CD4-positive, alpha-beta T cell treated with Interferon gamma for 1 hour (primary cell): ENCODE results near the gene SIK3.
A peak's percentile ranks its signal among the peaks of the same experiment; 100 is the strongest.

Source experiments
- DNase-seq: peaks from one replicate; pipeline ENCODE4 v3.0.0-alpha.2; 2020

SIK3 gene

DNA sequence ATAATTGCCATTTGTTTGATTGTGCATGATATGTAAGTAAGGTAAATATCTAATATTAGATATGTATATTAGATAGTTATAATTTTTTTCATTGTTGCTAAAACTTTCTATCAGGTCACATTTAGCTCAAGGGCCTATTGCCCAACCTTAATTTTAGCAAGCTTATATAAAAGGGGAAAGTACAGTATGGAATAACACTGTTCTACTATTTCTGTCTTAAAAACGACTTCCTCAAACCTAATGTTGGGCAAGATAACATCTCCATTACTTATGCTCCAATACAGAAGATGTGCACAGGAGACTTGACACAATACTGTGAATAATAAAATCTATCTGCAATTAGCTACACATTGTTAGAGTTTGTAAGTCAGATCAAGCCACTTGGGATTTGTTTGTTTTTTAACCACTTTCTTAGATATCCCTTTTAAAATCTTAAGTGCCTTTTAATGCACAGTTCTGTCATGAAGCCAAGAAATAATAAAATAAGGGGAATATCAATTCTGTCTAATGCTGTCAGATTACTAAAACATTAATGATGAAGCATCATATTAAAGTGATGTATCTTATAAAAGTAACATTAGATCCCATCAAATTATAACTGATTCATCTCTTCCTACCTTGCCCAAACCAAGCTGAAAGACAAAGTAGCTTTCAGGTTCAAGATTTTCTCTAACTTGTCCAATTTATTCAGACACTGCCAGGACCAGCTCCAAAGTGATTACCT, 98.1 kb downstream of the SIK3 start:
- no peak for DNase-seq

- DNase-seq = no peak
Measured at GRCh38 chr11:116997071-116997470, 101.2 kb downstream of the SIK3 start.

- no peak for DNase-seq
Measured at GRCh38 chr11:116994195-116994594, 104.0 kb downstream of the SIK3 start.

- peak; percentile 67 for DNase-seq
Measured at GRCh38 chr11:116993599-116993998, 104.6 kb downstream of the SIK3 start.

DNA sequence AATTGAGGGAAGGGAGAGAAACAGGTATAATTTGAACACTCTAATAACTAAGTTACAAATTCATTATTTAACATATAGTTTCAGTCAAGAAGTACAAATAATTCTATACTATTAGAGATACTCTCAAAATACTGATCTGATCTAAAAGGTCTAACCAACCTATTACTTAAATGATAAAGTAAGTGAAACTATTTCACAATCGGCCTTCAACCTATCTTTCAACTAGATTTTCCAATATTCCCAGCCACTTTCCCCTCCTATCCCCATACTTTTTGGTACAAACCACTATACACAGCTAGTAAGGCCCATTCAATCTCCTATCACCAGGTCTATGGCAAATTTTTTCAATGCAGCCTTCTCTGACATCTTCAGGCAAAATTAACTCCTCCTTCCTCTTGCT, 106.7 kb downstream of the SIK3 start:
- no peak for DNase-seq

DNA sequence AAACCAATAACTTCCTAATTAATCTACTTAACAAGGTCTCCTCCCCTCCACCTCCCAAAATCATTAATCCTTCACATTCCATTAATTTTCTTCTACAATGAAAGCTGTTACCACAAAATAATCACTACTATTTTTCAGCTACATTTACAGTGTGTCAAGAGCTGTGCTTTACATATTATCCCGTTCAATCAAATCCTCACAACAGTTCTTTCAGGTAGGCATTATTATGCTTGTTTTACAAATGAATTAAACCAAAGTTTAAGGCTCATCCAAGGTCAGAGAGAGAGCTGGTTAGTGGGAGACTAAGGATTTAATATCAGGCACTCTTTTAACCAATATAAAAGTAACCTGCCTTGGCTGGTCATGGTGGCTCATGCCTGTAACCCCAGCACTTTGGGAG, 107.4 kb downstream of the SIK3 start:
- DNase-seq = no peak

GRCh38 chr11:116990061-116990473, 108.2 kb downstream of the SIK3 start:
- DNase-seq = no peak

DNA sequence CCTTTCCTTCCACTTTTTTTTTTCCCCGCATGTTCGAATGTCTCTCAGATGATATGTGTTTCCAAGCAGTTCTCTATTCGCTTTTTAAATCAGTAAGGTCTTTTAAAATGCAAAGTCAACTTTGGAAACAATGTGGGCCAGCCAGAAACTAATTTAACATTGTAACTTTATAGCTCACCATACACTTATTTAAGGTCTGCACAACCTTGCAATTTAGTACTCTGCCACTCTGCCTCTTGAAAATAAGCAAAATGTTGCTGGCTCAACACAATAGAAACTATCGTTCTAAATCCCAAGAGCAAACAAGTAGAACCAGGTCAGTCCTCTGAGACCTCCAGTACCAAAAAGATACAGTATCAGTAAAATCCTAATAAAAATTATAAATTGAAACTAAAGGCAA, 109.0 kb downstream of the SIK3 start:
- DNase-seq = no peak

DNA sequence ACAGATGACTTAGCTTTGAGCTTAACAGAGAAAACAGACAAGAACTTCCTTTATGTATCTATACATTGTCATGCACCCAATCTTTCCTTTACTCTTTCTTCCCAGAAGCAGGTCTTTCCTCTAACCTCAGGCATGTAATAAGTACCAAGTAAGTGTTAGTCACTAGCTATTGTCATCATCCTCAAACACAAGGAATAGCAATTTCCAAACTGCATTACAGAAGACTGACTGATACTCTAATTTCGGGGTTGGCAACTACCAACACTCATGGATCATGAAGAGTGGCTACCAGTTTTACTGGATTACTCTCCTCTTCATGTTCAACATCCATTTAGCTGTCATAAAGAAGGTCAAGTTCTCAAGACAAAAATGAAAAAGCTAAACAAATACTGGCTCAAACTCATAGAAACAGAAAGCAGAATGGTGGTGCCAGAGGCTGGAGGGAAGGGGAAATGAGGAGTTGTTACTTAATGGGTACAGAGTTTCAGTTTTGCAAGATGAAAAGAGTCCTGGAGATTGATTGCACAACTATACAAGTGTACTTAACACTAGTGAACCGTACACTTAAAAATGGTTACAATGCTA, 111.6 kb downstream of the SIK3 start:
- DNase-seq = no peak

GRCh38 chr11:116984589-116984988, 113.6 kb downstream of the SIK3 start:
- DNase-seq = no peak

DNA sequence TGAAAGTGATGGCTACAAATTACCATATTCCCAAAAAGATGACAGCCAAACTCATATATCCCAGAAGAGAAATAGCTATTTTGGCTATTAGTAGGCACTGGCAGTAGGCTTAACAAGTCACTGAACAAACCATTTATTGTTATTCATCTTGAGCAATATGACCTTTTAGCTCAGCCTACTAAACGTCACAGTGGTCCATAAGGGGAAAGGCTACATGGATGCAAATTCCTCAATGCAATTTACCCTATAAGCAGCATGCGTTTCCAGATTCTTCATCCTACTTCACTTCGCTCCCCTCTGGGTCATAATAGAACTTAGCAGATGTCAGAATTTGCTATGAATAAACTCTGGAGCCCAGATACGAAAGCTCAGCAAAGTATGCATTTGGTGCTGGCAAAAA, 114.0 kb downstream of the SIK3 start:
- DNase-seq = no peak

GRCh38 chr11:116981266-116981885, 116.9 kb downstream of the SIK3 start:
- no peak for DNase-seq

DNA sequence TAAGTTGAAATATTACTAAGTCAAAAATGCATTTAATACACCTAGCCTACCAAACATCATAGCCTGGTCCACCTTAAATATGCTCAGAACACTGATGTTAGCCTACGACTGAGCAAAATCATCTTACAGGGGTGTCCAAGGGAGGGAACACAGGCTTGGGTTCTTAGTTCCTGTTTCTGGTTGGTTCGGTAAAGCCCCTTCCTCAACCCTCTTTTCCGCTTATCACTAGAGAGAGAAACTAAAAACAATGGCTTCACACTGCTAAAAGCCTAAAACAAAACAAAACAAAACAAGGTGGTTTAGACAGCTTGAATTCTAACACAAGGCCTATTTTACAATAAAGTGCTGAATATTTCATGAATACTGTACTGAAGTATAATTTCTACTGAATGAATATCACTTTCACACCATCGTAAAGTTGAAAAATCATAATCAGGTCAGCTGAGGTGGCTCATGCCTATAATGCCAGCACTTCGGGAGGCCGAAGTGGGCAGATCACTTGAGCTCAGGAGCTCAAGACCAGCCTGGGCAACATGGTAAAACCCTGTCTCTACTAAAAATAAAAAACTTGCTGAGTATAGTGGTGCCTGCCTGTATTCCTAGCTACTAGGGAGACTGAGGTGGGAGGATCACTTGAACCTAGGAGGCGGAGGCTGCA, 118.0 kb downstream of the SIK3 start:
- peak; percentile 53 for DNase-seq

- DNase-seq = no peak
Measured at GRCh38 chr11:116976941-116977570, 121.2 kb downstream of the SIK3 start.

- no peak for DNase-seq
Measured at GRCh38 chr11:116975661-116976060, 122.6 kb downstream of the SIK3 start.

GRCh38 chr11:116973270-116973669, 125.0 kb downstream of the SIK3 start:
- no peak for DNase-seq

- DNase-seq = no peak
Measured at GRCh38 chr11:116972691-116973090, 125.5 kb downstream of the SIK3 start.

GRCh38 chr11:116970485-116971292, 127.5 kb downstream of the SIK3 start:
- DNase-seq = no peak

DNA sequence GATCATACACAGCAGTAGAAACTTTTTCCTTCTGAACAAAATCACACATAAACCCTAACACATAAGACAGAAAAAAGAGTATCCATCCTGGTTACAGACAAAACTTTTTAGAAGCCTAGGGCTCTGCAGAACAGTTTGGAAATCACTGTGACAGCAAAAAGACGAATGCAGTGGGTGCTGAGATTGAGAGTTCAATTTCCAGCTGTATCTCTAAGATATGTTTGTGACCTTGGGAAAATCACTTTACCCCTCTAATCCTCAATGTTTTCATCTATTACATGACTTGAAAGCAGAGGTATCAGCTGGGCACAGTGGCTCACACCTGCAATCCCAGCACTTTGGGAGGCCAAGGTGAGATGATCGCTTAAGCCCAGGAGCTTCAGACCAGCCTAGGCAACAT, 128.5 kb downstream of the SIK3 start:
- no peak for DNase-seq

- DNase-seq = no peak
Measured at GRCh38 chr11:116964269-116964668, 134.0 kb downstream of the SIK3 start.

DNA sequence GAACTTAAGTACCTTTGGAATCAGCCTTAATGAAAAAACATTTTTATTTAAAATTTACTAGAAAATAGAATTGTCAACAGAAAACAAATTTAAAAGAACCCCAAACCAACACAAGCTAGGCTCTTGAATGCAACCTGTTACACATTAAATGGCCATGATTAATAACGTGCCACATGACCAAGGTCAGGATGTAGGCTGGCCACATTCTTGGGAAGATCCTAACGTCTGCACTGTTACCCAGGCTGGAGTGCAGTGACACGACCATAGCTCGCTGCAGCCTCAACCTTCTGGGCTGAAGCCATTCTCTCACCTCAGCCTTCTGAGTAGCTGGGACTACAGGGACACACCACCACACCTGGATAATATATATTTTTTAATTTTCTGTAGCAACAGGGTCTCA, 134.4 kb downstream of the SIK3 start:
- DNase-seq = no peak

- DNase-seq = no peak
Measured at GRCh38 chr11:116962108-116962507, 136.1 kb downstream of the SIK3 start.

GRCh38 chr11:116960930-116961329, 137.3 kb downstream of the SIK3 start:
- DNase-seq = no peak
